SK-N-SH treated with all-trans-retinoic acid at 6 μM for 48 hours (cell line): Measurements from ENCODE around the gene SMTNL1.

Experiments
- ARNTL ChIP-seq: fragments of 450-650 bp; formaldehyde crosslinking; IDR thresholded peaks from 2 replicates; pipeline ENCODE4 v1.5.0; 2020; ENCODE audit warnings: low read depth, mild to moderate bottlenecking, moderate library complexity, borderline replicate concordance
- GLIS3 ChIP-seq: fragments of 250-450 bp; sonication (Bioruptor Pico); IDR thresholded peaks from 2 replicates; pipeline ENCODE4 v1.5.0; 2020; ENCODE audit warnings: mild to moderate bottlenecking, moderate library complexity
- ISL1 ChIP-seq: fragments of 250-450 bp; sonication (Bioruptor Pico); IDR thresholded peaks from 2 replicates; pipeline ENCODE4 v2.1.2; 2022; ENCODE audit warnings: mild to moderate bottlenecking, moderate library complexity
- OSR1 ChIP-seq: fragments of 250-450 bp; sonication (Bioruptor Pico); IDR thresholded peaks from 2 replicates; pipeline ENCODE4 v1.8.0; 2022; ENCODE audit warnings: moderate library complexity, mild to moderate bottlenecking, inconsistent platforms
- POU6F1 ChIP-seq: fragments of 250-450 bp; sonication (Bioruptor Pico); IDR thresholded peaks from 2 replicates; pipeline ENCODE4 v1.8.0; 2021; ENCODE audit warnings: low read depth, mild to moderate bottlenecking, moderate library complexity, borderline replicate concordance
- PPARA ChIP-seq: fragments of 250-450 bp; sonication (Bioruptor Pico); IDR thresholded peaks from 2 replicates; pipeline ENCODE4 v1.5.0; 2020; ENCODE audit warnings: mild to moderate bottlenecking, borderline replicate concordance
- RARB ChIP-seq: fragments of 250-450 bp; sonication (Bioruptor Pico); IDR thresholded peaks from 2 replicates; pipeline ENCODE4 v1.8.0; 2021; ENCODE audit warnings: mild to moderate bottlenecking, moderate library complexity
- TOX ChIP-seq: fragments of 250-450 bp; sonication (Bioruptor Pico); IDR thresholded peaks from 2 replicates; pipeline ENCODE4 v1.8.0; 2021; ENCODE audit warnings: mild to moderate bottlenecking, moderate library complexity, borderline replicate concordance
- ZFP3 ChIP-seq: fragments of 250-450 bp; sonication (Bioruptor Pico); IDR thresholded peaks from 2 replicates; pipeline ENCODE4 v1.5.0; 2020; ENCODE audit warnings: mild to moderate bottlenecking, moderate library complexity
- ZFP30 ChIP-seq: fragments of 450-650 bp; formaldehyde crosslinking; IDR thresholded peaks from 2 replicates; pipeline ENCODE4 v1.5.0; 2022; ENCODE audit warnings: mild to moderate bottlenecking, moderate library complexity
- ZNF565 ChIP-seq: fragments of 450-650 bp; formaldehyde crosslinking; conservative IDR thresholded peaks from 2 replicates; pipeline ENCODE4 v1.5.0; 2020; ENCODE audit warnings: low read depth, mild to moderate bottlenecking, moderate library complexity
- ZNF8 ChIP-seq: fragments of 450-650 bp; formaldehyde crosslinking; IDR thresholded peaks from 2 replicates; pipeline ENCODE4 v1.5.0; 2020; ENCODE audit warnings: mild to moderate bottlenecking, moderate library complexity
- TF ChIP-seq, protein P1 (sequence below): fragments of 250-450 bp; sonication (Bioruptor Pico); IDR thresholded peaks from 2 replicates; pipeline ENCODE4 v1.8.0; 2020; ENCODE audit warnings: mild to moderate bottlenecking, moderate library complexity, borderline replicate concordance
- TF ChIP-seq, protein P2 (sequence below): fragments of 250-450 bp; sonication (Bioruptor Pico); IDR thresholded peaks from 2 replicates; pipeline ENCODE4 v1.5.0; 2020; ENCODE audit warnings: mild to moderate bottlenecking, moderate library complexity

DNA sequence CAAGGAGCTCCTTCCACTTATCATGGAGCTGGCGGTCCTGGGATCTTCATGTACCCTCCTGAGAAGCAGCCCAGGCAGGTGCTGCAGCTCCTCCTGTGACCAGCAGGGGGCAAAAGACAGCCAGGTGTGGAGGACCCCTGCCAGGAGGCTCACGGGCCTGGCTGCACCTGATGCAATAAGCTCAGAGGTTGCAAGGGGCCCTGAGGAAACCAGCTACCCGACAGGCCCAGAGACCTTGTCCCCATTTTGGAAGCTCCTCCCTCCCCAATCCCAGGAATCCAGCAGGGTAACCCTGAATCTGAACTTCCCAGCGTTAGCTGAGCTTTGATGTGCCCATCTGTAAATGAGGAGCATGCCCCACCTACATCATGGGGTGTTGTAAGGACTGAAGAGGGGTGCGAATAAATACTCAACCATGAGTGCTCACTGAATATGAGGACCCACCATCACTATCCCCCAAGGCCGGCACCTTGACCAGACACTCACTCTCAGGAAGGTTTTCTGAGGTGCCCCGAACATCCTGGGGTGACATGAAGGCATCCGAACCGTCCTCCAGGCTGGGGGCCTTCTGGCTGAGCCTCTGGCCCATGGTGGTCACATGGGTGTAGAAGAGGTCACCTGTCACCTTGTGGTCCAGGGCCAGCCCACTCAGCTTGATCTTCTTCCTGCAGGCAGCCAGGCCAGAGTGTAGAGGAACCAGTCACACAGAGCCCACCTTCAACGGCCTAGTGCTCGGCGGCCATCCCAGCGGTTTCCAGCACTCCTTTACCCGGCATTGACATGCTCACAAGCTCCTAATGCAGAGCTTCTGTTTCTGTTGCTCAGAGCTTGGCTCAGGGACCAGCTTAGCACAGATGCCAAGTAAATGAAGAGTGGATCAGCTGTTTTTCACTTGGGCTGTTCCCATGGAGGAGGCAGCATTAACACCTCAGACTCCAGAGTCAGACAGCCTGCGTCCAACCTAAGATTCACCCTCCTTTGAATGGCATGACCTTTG lies 43.6 kb upstream of the SMTNL1 start:
- TF ChIP-seq, protein P1, sequence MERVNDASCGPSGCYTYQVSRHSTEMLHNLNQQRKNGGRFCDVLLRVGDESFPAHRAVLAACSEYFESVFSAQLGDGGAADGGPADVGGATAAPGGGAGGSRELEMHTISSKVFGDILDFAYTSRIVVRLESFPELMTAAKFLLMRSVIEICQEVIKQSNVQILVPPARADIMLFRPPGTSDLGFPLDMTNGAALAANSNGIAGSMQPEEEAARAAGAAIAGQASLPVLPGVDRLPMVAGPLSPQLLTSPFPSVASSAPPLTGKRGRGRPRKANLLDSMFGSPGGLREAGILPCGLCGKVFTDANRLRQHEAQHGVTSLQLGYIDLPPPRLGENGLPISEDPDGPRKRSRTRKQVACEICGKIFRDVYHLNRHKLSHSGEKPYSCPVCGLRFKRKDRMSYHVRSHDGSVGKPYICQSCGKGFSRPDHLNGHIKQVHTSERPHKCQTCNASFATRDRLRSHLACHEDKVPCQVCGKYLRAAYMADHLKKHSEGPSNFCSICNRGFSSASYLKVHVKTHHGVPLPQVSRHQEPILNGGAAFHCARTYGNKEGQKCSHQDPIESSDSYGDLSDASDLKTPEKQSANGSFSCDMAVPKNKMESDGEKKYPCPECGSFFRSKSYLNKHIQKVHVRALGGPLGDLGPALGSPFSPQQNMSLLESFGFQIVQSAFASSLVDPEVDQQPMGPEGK (CRISPR knock-in tag): no peak
- TF ChIP-seq ARNTL (CRISPR knock-in tag) (no peak), RARB (CRISPR knock-in tag) (no peak), ZFP30 (CRISPR knock-in tag) (no peak), ZNF8 (no peak), PPARA (CRISPR knock-in tag) (no peak), ZFP3 (CRISPR knock-in tag) (no peak), OSR1 (no peak), TOX (CRISPR knock-in tag) (no peak), POU6F1 (CRISPR knock-in tag) (no peak), ZNF565 (no peak), GLIS3 (no peak), ISL1 (CRISPR knock-in tag) (no peak)
- TF ChIP-seq, protein P2, sequence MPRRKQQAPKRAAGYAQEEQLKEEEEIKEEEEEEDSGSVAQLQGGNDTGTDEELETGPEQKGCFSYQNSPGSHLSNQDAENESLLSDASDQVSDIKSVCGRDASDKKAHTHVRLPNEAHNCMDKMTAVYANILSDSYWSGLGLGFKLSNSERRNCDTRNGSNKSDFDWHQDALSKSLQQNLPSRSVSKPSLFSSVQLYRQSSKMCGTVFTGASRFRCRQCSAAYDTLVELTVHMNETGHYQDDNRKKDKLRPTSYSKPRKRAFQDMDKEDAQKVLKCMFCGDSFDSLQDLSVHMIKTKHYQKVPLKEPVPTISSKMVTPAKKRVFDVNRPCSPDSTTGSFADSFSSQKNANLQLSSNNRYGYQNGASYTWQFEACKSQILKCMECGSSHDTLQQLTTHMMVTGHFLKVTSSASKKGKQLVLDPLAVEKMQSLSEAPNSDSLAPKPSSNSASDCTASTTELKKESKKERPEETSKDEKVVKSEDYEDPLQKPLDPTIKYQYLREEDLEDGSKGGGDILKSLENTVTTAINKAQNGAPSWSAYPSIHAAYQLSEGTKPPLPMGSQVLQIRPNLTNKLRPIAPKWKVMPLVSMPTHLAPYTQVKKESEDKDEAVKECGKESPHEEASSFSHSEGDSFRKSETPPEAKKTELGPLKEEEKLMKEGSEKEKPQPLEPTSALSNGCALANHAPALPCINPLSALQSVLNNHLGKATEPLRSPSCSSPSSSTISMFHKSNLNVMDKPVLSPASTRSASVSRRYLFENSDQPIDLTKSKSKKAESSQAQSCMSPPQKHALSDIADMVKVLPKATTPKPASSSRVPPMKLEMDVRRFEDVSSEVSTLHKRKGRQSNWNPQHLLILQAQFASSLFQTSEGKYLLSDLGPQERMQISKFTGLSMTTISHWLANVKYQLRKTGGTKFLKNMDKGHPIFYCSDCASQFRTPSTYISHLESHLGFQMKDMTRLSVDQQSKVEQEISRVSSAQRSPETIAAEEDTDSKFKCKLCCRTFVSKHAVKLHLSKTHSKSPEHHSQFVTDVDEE (CRISPR knock-in tag): no peak
